HG03103 (cell line): ENCODE measurements around the gene MPG.
"Not testable (repeated sequence)": the region's sequence is repeated elsewhere in the genome, so short reads cannot be mapped to it uniquely, and the experiment has no call there.

ENCODE experiments used
- ATAC-seq: cut with Tn5 transposase; IDR thresholded peaks from one replicate; pipeline ENCODE4 v1.9.1; 2021; ENCODE audit warnings: low read depth; ENCODE audit not compliant: unreplicated experiment

Gene MPG

GRCh38 chr16:106623-107324 lies 28.7 kb downstream of the MPG start:
- ATAC-seq: no peak

DNA sequence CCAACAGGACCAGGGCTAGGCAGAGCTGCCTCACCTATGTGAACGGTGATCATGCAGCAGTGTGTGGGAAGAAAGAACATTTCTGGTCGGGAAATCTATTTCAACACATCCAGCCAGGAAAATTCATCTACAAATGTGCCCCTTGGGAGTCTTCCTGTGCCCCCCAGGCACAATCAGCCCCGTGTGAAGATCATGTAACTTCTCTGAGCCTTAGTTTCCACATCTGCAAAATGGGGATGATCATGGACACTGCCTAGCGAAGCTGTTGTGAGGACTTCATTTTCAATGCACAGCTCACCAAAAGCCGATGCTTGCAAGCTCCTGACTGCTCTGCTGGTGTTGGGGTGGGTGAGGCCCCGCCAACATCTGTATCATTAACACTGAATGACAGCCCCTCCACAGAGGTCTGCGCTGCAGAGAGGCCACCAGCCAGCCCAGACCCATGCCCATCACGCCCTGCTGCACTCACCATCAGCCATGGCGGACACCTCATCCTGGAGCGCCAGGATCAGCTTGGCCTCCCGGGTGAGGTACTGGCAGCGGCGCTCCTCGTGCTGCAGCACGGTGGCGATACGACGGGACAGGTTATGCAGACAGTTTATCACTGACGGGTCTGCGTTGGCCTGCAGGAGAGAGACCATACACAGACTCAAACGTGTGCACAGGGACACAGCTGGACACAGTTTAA lies 34.3 kb downstream of the MPG start:
- no peak for ATAC-seq

DNA sequence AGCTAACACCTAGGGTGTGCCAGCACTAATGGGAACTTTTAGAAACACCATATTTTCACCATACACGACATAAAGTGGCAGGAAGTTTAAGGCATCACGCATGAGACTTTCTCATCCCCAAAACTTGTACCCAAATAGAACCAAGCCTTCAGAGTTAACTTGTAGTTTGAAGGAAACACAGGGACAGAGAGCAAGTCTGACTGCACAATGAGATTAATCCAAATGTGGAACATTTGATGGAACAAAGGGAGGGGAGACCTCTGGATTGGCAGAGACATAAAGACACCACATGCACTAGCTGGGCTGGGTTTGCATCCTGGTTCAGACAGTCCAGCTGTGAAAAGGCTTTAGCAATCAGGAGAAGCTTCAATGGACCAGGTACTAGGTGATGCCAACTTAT lies 36.3 kb downstream of the MPG start:
- ATAC-seq: no peak

DNA sequence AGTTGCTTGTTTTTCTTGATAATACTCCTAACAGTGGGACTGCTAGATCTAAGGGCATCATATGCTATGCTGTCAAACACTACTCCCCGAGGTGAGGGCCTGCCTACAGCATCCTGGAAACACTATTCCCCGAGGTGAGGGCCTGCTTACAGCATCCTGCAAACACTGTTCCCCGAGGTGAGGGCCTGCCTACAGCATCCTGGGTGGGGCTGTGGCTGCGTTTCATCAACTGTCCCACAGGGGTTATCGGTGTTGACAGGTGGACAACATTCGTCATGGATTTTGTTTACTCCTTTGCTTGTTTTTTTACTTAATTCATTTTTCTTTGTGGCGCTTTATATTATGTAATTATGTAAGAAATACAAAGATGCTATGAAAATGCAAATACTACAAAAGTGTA lies 38.0 kb downstream of the MPG start:
- ATAC-seq: no peak

DNA sequence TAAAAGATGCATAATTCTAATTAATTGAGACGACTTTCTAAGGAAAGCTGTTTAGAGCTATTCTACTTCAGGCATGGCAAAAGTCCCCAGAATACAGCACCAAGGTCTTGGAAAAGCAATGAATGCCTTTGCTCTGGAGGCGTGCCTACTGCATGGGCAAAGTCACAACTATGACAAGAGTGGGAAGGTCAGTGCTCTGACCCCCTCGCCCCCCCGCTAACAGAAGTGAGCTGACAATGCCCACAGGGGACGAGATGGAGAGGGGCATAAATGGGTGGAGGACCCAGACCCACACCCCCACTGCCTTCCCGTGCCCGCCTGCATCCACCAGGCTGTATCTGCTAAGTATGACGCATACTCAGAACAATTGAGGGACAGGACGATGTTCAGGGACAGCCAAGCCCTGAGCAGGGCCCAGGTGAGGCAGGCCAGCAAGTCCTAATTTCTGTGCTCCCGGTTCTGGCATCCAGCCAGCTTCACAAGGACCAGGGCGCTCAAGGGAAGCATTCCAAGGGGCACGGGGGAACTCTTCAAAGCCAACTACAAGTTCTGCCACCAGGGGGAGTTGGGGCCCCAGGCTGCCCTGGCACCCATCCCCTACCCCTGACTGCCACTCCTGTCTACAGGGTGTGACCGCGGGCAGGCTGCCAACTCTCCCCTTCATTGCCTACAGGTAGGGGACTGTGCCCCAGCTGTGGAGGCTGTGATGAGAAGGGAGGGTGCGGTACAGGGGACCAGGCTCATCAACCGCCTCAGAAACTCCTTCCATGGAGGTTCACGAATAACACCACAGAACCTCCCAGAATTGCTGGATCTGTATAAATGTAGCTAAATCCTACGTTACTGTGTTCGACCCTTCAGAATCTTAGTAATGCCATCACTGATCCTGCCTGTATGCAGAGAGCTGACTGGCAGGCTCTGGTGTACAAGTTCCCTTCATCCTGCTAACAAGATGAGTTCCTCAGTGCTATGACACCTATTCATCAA lies 39.6 kb downstream of the MPG start:
- ATAC-seq: no peak

DNA sequence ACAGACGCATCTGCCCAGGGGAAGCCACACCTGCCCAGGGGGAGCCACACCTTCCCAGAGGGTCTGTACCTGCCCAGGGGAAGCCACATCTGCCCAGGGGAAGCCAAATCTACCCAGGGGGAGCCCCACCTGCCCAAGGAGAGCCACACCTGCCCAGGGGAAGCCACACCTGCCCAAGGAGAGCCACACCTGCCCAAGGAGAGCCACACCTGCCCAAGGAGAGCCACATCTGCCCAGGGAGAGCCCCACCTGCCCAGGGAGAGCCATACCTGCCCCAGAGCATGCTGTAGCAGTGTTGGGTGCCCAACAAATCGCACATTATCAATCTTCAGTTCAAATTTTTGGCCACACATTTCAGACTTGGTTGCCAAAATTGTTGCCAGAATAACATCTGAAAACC lies 40.8 kb downstream of the MPG start:
- no peak for ATAC-seq

DNA sequence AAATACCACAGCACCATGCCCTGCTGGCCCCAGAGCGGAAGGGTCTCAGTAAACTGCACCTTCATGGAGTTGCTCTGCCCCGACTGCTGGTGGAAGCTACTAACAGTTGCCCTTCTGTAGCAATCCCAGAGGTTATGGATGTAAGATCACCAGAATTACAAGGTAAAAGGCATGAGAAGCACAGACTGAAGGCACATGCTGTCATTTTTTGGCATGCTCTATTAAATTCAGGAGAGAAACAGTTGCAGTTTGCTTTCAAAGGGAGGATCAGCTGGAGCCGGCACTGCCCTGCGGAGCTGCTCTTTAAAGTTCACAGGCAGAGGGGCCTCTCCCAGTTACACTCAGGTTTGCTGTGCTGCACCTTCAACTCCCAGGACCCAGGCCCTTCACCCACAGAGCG lies 41.3 kb downstream of the MPG start:
- no peak for ATAC-seq

DNA sequence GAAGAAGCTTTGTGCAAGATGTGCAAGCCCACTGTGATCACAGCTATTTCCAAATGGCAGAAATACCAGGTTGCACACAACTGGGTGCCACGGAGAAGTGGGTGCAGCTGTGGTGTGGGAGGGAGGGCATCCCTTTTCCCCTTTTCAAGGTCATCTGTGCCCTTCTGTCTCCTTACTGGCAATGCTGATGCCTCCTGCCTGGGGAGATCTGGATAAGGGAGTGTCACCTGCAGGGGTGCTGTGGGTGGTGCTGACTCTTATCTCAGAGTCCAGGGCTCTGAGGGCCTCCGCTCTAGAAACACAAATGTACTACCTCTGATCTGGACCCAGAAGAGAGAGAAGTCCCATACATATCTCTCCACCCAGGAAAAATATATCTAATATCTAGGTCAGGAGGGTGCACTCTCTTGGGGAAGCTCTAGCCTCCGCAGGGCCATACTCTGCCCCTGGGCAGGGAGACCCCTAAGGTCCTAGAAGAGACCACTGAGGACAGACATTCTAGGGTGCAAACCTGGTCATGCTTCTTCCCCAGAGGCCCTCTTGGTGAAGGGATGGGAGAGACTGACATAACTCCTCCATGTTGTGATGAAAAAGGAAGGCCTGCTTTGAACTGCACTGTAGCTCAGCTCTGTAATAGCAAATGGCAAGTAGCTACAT lies 41.9 kb downstream of the MPG start:
- ATAC-seq: no peak

DNA sequence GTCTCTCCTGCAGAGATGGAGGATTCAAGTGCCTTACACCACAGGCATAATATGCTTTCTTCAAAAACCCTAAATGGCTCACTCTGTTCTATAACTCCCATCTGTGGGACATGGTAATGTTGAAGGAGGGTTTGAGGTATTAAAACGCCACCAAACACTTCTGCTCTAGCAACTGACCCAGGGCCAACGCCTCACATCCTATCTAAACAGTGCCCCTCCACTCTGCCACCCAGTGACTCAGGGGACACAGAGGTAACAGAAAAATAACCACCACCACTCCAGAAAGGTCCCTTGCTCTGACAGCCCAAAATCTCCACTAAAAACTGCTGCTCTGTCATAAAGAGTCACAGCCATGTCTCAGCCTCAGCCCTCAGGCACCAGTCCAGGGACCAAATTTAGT lies 42.7 kb downstream of the MPG start:
- no peak for ATAC-seq

- ATAC-seq: no peak
Measured at GRCh38 chr16:122361-122760, 44.3 kb downstream of the MPG start.

- not testable (repeated sequence) for ATAC-seq
Measured at GRCh38 chr16:123558-124350, 45.7 kb downstream of the MPG start.

- no peak for ATAC-seq
Measured at GRCh38 chr16:125011-125410, 47.0 kb downstream of the MPG start.

- ATAC-seq: no peak
Measured at GRCh38 chr16:129075-129474, 51.0 kb downstream of the MPG start.

- ATAC-seq: no peak
Measured at GRCh38 chr16:130533-131173, 52.6 kb downstream of the MPG start.

DNA sequence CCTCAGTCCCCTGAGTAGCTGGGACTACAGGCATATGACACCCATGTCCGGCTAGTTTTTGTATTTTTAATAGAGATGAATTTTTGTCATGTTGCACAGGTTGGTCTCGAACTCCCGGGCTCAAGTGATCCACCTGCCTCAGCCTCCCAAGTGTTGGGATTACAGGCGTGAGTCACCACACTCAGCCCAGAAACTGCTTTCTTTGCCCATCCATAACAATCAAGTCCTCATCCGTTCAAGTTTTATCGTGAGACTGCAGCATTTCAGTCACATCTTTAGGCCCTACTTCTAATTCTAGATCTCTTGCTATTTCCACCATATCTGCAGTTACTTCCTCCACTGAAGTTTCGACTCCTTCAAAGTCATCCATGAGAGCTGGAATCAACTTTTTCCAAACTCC lies 54.1 kb downstream of the MPG start:
- ATAC-seq: no peak

GRCh38 chr16:133716-134115 lies 55.7 kb downstream of the MPG start:
- ATAC-seq: no peak
